HUDEP-2 (cell line): Measurements from ENCODE around the gene ERC2.
"Not testable (repeated sequence)": the region's sequence is repeated elsewhere in the genome, so short reads cannot be mapped to it uniquely, and the experiment has no call there.

Experiments used
- DNase-seq, 76 experiments: peaks; one replicate each; lab custom pipeline; 2025; ENCODE audit not compliant: unreplicated experiment in 76 of 76; lab: John Stamatoyannopoulos, UW

ERC2 gene

DNA sequence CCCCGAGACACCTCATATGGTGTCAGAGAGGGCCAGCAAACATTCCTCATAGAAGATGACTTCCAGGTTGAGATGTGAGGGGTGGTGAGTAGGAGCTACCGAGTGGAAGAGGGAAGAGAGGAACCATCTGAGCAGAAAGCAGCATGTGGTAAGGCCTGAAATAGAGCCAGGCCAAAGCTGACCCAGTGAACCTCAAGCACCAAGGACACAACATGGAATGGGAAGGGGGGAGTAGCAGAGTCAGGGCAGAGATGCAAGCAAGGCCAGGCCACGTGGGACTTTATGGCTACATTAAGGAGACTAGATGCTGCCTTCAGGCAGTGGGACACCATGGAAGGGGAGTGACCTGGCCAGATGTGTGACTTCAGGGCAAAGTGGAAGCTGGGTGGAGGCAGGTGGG lies 942.8 kb downstream of the ERC2 start:
- no peak for DNase-seq

DNA sequence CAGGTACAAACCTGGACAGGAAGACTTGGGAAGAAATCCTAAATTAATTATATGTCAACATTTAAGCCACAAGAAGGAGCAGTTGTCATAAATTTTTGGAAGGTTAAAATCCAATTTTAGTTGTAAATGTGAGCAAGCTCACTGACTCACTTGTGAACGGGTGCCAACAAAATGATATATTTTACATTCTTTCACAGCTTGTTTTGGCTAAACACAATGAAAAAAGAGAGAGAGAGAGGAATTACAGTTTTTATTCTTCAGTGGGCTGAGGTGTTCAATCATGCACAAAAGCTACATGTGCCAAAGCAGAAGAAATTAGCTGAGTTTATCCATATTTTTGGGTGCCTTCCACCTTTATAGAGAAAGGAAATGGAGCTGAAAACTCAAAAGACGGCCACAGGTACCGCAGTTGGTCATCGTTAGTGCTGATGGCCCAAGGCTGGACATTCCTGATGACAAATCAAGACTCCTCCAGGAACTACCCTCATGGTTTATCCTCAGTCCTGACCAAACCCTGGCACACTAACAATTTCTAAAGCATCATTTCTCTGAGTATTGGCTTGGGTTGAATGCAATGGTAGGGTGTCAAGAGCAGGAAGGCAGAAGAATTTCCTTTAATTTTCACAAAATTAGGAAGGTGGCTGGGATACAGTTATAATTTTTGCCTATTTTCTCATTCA lies 943.6 kb downstream of the ERC2 start:
- DNase-seq = no peak

DNA sequence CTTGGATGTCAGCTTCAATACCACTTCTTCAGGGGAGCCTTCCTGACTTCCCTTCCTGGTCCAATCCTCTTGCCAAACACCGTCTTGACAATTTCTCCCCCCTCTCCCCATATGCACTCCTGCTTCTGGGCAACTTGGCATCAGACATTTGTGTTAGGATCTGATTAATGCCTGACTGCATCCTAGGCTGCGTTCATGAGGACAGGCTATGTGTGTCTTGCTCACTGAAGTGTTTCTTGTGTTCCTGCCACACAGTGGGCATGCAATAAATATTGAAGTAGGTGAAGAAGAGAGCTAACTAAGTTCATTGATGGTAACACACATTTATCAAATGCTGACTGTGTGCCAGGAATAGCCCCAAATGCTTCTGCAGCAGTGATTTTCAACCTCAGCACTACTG lies 944.8 kb downstream of the ERC2 start:
- no peak for DNase-seq

DNA sequence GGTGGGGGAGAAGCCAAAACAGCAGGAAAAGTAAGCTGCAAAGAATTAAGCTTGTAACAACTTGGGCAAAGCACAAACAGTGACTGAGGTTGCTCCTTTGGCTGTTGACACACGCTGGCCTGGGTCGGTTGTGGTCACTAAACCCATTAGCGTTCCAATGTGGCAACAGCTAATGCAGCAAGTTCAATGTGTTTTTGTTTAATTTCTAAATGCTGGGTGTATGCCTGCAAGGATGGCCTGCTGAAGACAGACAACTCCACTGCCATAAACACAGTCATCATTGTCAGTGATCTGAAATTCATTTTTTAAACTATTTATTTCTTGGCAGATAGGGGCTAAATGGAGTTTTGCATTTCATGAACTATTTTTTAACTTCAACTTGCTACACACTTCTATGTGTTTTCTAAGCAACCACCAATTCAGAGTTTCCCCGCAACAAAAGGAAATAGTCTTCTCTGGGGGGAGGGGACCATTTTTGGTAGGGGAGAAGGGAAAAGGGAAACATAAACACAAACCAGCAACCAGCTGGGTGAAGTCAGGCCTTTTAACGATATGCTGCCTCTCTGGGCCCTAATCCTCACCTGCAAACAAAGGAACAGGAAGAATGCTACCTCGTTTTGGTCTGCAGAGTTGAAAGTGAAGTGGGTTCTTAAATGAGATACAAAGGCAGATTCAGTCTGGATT lies 946.4 kb downstream of the ERC2 start:
- DNase-seq = no peak

DNA sequence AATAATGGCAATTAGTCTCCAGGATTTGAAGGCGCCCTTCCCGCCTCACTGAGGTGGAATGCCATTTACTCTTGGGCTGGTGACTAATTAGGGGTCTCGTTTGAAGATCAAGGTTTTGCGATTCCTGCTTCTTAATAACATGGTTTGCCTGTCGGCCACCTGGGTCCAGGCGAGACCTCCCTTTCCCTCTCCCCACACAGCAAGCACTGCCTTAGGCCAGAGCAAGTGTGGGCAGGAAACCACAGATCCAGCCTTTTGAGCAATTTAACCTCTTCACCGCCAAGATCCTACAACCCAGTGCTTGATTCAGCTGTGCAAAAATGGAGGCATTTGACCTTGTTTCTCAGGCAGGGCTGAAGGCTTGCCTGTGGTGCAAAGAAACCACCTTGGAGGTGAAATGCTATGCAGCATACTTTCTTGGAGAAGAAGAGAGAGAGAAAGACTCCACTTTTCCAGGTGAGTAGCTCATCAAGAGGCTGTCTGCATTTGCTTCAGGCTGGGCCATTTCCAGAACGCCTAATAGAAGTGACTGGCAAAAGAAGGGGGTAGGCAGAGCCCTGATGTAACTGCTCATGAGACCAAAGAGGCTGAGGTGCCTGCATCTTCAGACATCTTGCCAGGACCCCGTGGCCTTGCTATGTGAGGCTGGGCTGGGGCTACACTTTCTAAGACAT lies 947.1 kb downstream of the ERC2 start:
- no peak for DNase-seq

DNA sequence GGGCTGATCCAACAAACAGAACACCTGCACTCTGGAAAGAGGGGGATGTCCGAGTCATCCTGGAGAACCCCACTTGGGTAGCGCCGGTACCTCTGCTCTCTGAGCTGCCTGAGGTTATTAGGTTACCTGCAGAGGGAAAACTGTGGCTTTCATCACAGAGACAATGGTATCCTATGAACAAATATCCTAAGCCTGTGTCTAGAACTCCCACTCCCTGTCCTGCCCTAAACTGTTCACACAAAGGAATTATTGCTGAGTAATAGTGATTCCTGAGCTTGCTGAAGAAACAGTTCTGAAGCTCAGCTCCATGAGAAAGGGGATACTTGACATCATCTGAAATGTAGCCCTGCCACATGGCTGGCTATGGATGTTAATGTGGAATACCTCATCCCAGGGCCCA lies 949.2 kb downstream of the ERC2 start:
- no peak for DNase-seq

DNA sequence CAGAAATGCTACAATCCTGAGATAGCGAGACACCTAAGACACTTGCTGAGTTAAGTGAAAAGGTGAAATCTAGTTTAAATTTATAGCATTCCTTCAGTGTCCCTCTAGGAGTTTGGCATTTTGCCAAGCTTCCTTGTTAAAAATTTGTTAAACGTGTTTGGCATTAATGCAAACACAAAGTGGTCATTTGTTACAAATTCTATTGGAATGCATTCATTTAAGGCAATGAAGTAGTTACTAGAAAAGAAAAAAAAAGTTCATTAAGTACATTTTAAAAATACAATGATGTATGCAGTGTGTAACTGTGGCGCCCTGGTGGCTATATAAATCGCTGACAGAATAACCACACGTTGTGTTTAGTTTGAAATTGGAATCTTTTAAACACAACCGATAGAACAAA lies 949.8 kb downstream of the ERC2 start:
- no peak for DNase-seq

DNA sequence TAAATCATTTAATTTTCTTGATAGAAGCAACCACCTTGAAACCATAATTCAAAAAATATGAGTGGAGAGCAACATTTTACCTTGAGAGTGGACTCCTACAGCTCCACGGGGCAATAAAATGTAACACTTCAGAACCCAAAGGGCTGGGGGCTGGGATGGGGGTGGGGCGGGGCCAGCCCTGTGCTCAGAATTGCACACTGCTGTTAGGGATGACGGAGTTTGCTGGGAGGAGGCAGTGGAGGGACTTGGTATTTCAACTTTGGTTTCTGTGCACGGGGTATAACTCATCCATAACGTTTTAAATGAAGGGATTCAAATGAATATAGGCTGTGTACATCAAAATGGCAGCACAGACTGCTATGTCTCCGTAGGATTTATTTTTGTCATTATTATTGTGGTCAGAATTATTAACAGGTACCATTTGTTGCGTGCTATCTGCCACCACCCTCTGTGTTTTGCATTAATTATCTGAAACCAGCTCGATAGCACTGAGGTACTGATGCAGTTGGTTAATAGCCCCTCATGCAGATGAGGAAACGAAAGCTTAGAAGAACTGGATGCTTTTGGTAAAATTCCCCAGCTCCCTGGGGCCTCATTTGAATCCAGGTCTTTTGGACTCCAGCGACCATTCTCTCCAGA lies 951.8 kb downstream of the ERC2 start:
- DNase-seq = no peak

DNA sequence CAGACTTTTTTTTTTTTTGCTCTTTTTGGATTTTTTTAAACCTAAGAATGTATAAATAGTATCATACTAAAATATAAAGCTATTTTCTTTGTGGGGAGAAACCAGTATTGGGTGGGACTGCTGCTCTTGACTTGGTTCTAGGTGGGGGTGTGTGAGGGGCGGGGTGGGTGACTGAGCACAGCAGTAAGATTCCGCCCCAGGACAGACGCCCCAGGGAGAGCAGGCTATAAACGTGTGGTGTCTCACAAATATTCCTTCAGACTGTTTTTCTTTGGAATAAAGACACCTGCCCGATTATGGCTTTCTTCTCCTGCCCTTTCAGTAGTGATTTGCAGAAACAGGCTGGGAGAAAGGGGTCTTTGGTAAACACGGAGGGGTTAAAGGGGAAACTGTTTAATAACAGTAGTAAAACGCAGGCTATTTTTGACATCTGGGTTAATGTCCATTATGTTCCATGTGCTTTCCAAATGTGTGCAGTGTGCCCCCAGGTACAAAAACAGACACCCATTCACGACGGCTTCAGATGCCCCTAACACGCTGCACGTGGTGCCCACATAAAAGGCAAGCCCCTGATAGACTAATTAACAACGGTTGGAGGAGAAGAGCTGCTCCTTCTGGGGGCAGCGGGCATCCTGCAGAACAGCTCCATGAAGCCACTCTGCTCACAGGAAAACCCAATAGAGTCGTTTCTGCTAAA lies 952.6 kb downstream of the ERC2 start:
- no peak for DNase-seq

DNA sequence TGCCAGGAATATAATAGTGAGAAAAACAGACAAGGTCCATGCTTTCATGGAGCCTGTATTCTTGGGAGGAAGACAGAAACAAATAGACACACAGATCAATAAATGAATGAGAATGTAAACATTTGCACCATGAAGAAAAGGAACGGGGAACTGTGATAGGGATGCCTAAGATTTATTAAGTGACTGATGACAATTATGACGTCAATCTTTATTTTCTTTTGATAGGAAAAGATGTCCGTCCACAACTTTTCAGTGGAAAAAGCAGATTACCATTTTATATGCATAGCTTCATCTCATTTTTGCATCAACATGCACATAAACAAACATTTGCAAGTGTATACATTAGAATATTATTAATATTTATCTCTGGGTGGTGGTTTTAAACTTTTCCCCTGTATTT lies 953.3 kb downstream of the ERC2 start:
- DNase-seq = no peak

DNA sequence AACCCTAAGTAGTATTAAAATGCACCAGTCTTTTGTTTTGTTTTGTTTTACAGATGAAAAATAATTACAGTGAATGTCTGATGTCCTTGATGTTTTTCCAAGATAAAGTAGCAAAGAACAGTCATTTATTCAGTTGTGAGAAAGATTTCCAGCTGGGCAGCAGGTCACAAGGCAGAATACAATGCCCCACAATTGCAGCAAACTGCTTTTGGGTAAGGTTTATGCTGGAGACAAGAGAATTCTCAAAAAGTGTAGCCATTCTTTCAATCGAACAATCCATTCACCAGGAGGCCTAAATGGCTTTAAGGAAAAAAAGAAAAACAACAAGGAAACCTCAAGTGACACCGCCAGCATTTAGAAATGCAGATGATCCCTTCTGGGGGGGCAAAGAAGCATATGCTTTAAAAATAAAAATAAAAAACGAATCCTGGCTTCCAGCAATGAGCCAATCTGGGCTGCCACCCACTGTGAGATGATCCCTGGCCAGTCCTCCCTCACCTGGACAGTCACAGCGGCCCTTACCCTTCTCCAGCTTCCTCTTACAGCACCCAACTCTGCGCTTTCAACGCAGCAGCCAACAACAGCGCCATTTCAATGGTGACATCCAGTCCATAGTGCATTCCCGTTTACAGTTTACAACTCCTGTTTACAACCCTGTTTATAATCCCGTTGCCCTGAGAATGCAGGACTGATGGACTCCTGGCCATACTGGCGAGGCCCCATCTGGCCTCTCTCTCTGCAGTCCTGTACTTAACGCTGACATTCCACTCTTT lies 955.5 kb downstream of the ERC2 start:
- no peak for DNase-seq

DNA sequence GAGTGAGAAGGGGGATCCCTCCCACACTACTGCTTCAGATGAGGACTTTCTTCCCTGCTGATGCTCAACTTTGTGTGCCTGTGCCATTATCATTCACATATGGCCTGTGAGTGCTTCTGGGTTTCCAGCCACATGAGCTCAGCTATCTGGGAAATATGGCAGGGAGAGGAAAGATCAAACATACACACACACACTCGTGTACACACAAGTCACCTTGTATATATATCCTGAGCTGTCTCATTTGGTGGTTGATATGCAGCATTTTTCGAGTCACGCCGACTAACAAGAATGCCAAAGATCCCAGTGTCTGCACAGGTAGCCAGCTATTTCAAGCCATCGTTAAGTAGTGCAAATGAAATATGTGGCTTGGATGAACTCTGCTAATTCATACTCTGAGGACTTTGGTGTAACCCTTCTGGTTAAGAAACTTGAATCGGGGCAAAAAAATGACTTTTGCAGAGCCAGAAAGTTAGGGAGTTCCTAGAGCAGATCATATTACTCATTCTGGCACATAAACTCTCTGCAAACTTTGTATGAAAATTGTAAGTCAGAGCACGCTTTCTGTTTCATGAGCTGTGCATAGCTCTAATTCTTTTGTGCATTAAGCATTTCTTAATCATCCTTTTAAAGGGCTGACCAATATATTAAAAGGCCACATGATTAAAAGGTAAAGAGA lies 956.2 kb downstream of the ERC2 start:
- DNase-seq = no peak

DNA sequence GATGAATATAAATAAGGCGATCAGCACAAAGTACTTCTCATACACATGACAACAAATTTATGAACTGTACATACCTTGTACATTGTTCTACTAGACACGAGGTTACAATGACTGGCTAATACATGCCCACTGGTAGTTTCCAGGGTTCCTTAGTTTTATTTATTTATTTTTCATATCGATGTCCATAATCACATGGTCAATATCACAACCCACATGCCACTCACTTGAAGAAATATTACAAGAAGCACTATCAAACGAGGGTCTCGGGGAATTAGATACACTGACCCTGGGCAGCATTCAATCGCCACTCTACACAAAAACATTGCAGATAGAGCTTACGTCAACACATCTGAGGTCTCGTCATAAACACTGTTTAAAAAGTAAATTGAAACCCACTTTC lies 959.9 kb downstream of the ERC2 start:
- DNase-seq = no peak

DNA sequence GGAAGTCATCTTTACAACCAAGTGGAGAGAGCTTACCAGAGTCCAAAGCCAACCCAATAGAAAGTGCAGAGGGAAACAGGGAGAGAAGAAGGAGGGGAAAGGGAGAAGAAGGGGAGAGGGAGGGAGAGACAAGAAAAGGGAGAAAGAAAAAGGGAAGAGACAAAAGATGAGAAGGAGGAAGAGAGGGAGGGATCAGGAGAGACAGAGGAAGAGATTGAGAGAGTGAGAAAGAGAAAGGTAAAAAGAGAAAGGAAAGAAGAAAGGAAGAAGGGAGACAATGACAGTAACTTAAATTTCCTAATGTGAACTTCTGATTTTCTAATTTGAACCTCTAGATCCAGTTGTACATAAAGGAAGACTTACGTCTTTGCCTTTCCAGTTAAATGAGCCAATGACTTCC lies 960.5 kb downstream of the ERC2 start:
- DNase-seq = no peak

DNA sequence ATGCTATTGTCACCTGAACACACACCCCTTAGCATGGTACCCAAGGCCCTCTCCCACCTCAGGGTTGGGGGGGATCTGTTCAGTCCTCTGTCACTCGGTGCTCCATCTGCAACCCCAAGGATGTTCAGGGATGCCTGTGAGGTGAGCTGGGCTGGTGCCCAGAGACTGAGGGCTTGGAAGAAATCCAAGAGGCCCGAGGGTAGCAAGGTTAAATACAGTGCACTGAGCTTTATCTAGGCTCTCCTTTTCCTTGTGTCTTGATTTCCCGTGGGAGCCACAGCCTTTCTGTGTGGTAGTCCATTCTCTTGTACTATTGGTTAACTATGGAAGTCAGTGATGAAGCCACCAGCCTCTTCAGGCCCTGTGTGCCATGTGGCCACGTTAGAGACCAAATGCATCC lies 962.5 kb downstream of the ERC2 start:
- no peak for DNase-seq

DNA sequence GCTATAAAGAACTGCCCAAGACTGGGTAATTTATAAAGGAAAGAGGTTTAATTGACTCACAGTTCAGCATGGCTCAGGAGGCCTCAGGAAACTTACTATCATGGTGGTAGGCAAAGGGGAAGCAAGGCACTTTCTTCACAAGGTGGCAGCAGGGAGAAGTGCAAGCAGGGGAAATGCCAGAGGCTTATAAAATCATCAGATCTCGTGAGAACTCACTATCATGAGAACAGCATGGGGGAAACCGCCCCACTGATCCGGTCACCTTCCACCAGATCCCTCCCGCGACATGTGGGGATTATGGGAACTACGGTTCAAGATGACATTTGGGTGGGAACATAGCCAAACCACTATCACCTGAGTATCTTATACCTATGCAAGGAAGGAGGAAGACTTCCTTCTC lies 963.2 kb downstream of the ERC2 start:
- not testable (repeated sequence) for DNase-seq

DNA sequence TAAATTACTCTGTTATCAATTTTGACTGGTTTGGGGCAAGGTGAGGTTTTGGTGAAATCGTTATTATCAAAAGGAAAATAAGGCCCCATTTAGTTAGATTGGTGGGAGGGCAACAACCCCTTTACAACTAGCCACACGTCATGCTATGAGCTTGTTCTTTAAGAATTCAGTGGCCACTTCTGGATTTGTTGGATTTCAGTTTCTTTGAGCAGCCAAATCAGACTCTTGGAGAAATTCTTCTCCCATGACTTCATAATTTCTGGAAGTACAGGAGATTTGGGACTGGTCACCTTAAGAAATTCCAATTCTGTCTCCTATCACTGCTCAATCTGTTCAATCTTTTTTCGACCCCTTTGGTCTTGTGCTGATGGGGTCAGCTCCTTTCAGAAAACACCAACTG lies 966.4 kb downstream of the ERC2 start:
- DNase-seq = no peak

DNA sequence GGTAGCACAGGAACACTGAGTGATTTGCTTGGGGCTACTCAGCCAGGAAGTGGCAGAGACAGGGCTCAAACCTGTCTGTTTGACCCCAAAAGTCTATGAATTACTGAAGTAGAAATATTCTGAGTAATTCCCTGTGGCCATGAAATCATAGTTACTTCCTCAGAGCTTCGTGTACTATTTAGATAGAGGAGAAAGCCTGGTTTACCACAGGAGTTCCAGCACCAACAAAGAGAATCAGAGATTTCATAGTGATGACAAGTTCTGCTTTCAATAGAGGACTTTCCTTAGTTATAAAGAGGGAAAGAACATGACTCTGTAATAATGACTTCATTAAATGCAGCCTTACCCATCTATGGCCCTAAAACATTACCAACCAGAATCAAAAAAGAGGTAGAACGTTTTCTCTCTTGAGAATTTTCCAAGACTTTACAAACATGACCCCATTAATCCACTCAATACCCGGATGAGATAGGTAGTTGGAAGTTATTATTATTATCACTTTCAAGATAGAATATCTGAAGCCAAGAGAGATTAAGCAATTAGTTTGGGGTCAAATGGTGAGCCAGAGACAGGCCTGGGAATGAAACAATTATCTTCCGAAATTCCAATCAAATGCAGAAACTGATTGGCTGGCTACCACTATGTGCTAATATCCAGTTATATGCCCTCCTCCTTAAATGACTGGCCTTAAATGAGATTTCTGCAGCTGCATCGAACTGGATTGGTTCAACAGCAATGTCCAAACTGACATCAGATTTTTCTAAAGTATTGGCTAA lies 967.5 kb downstream of the ERC2 start:
- no peak for DNase-seq

DNA sequence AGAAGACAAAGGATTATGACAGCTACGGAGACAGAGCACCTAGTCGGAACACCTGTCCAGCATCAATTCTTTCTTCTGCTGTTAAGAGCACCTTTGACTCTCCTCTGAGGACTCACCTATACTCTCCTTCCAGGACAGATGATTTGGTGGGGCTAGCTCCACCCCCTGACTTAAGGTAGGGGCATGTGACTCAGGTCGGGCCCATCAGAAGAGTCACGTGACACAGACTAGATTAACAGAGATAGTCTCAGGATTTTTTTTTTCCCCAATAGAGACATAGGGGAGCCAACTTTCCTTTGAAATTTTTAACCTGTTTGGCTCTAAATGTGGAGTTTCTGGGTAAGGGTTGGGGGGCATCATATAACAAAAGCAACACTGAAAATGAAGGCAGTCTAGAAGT lies 969.7 kb downstream of the ERC2 start:
- DNase-seq = no peak
